ENCODE data around the gene ANAPC16.

ANAPC16 gene

GRCh38 chr10:72257051-72257892, 41.5 kb downstream of the ANAPC16 start:
- DNase-seq (ENCODE audit: low read depth) = no peak
- TF ChIP-seq, protein P1, sequence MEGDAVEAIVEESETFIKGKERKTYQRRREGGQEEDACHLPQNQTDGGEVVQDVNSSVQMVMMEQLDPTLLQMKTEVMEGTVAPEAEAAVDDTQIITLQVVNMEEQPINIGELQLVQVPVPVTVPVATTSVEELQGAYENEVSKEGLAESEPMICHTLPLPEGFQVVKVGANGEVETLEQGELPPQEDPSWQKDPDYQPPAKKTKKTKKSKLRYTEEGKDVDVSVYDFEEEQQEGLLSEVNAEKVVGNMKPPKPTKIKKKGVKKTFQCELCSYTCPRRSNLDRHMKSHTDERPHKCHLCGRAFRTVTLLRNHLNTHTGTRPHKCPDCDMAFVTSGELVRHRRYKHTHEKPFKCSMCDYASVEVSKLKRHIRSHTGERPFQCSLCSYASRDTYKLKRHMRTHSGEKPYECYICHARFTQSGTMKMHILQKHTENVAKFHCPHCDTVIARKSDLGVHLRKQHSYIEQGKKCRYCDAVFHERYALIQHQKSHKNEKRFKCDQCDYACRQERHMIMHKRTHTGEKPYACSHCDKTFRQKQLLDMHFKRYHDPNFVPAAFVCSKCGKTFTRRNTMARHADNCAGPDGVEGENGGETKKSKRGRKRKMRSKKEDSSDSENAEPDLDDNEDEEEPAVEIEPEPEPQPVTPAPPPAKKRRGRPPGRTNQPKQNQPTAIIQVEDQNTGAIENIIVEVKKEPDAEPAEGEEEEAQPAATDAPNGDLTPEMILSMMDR (IDR thresholded peaks at IDR 0.05; ENCODE audit: insufficient read depth, low read depth, low read length, missing control alignments) = no peak
- no peak overlapping the region for H3K4me3 ChIP-seq (ENCODE audit: low read length)

DNA sequence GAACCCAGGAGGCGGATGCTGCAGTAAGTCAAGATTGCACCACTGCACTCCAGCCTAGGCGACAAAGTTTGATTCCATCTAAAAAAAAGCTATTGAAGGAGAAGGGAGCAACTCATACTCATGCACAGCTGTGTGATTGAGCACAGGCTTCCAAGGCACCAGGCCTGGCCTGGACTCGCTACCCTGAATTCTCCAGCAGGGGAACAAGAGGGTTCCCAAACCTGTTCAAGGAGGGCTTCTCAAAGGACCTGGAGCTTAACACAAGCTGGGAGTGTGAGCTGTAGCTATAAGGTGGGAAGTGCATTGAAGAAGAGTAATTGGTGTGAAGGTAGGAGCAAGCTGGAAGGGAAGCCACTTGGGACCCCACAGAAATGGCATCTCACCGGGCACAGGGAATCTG, 42.8 kb downstream of the ANAPC16 start:
- no peak overlapping the region for H3K4me3 ChIP-seq (ENCODE audit: low read length)
- DNase-seq (ENCODE audit: low read depth) = no peak
- TF ChIP-seq, protein P1 (IDR thresholded peaks at IDR 0.05; ENCODE audit: insufficient read depth, low read depth, low read length, missing control alignments) = no peak

GRCh38 chr10:72259491-72260238, 43.9 kb downstream of the ANAPC16 start:
- H3K4me3 ChIP-seq (ENCODE audit: low read length) = no peak overlapping the region
- DNase-seq (ENCODE audit: low read depth) = peak; percentile 15
- TF ChIP-seq, protein P1 (IDR thresholded peaks at IDR 0.05; ENCODE audit: insufficient read depth, low read depth, low read length, missing control alignments) = no peak

GRCh38 chr10:72260239-72260975, 44.6 kb downstream of the ANAPC16 start:
- TF ChIP-seq, protein P1 (IDR thresholded peaks at IDR 0.05; ENCODE audit: insufficient read depth, low read depth, low read length, missing control alignments) = no peak
- DNase-seq (ENCODE audit: low read depth) = peak; percentile 79
- H3K4me3 ChIP-seq (ENCODE audit: low read length) = peak overlapping the region; percentile 38

DNA sequence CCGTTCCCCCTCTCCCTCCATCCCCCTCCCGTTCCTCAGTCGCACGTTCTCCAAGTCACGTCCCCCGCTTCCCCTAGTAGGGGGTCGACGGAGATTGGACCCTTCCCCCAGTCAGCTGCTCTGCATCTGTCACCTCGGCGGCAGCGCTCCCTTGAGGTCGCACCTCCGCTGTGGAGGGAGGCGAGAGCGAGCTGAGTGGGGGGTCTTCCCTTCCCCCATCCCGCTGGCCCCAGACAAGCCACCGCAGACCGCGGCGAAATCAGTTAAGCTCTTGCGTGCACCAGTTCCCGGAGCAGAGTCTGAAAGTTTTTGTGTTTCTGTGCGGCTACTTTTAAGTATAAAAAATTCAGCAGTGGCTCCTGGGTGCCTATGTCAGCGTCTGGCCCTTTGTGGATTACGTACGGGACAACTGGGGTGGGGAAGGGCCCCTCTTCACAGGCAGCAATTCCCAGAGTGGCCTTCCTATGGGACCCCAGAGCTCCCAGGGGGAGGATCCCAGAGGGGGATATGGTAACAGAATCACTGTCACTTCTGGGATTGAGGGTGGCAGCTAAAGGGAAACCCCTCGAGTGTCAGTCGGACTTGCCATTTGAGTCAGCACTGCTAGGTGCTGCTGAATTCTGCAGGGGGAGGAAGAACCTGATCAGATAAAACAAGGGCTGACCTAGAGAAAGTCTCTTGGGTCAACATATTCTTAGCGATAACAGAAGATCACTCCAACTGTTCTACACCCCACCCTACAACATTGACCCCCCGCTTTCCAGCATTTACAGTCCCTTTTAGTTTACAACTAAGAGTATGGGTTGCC, 45.4 kb downstream of the ANAPC16 start:
- H3K4me3 ChIP-seq (ENCODE audit: low read length) = peak overlapping the region; percentile 38
- DNase-seq (ENCODE audit: low read depth) = no peak
- TF ChIP-seq, protein P1 (IDR thresholded peaks at IDR 0.05; ENCODE audit: insufficient read depth, low read depth, low read length, missing control alignments) = no peak

DNA sequence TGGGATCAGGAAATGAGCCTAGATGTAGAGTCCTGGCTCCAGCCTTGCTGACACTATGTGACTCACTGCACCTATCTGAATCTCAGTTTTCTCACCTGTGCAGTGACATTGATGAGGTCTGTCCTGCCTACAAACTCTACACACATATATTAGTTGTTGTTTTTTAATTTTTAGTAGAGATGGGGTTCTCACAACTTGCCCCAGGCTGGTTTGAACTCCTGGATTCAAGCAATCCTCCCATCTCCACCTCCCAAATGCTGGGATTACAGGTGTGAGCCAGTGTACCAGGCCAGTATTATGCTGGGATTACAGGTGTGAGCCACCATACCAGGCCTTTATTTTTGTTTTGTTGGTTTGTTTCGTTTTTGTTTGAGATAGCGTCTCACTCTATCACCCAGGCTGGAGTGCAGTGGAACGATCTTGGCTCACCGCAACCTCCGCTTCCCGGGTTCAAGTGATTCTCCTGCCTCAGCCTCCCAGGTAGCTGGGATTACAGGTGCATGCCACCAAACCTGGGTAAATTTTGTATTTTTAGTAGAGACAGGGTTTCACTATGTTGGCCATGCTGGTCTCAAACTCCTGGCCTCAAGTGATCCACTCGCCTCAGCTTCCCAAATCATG, 46.1 kb downstream of the ANAPC16 start:
- peak; percentile 71 for DNase-seq (ENCODE audit: low read depth)
- H3K4me3 ChIP-seq (ENCODE audit: low read length) = no peak overlapping the region

More for the DNA sequence above, 46.1 kb downstream of the ANAPC16 start:
- TF ChIP-seq, protein P1 (IDR thresholded peaks at IDR 0.05; ENCODE audit: insufficient read depth, low read depth, low read length, missing control alignments) = no peak

Data from epithelial cell of esophagus (primary cell).